HG02588 (cell line): ENCODE results near the gene TBX4.
A peak's percentile ranks its signal among the peaks of the same experiment; 100 is the strongest.
"Not testable (repeated sequence)": the region's sequence is repeated elsewhere in the genome, so short reads cannot be mapped to it uniquely, and the experiment has no call there.

Source experiments
- ATAC-seq: cut with Tn5 transposase; IDR thresholded peaks from one replicate; pipeline ENCODE4 v1.9.1; 2021; ENCODE audit warnings: mild to moderate bottlenecking, moderate library complexity; ENCODE audit not compliant: unreplicated experiment

The TBX4 gene

GRCh38 chr17:61427567-61427966, 24.7 kb upstream of the TBX4 start:
- ATAC-seq, result no peak

GRCh38 chr17:61429274-61429673, 22.9 kb upstream of the TBX4 start:
- ATAC-seq, result no peak

- ATAC-seq, result not testable (repeated sequence)
Measured at GRCh38 chr17:61429831-61430230, 22.4 kb upstream of the TBX4 start.

DNA sequence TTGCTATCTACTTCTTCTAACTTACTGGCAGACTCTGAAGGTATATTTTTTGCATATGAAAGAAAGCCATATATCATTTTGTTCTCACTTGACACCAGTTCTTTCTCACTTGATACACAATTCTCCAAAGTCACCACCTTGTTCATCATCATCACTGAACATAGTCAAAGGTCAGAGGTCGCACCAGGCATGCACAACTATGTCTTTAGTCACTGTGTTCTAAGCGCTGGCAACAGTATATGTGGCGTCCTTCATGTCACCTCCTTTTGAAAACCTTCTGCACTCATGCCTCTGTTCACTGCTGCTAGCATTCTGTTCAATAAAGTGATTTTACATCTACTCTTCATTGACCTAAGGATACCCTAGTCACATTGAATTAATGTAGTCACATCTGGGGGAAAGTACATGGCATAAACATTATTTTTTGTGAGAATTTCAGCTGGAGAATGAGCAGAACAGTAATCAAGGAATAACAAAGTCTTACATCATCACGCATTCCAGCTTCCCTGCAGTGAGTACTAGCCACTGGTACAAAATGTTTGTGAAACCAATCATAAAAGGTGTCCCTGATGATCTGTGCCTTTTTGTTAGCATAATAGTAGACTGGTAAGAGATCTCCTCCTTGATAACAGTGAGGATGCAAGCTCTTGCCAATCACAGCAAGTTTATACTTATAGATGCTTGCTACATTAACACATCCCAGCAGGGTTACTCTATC, 20.5 kb upstream of the TBX4 start:
- ATAC-seq, result no peak

DNA sequence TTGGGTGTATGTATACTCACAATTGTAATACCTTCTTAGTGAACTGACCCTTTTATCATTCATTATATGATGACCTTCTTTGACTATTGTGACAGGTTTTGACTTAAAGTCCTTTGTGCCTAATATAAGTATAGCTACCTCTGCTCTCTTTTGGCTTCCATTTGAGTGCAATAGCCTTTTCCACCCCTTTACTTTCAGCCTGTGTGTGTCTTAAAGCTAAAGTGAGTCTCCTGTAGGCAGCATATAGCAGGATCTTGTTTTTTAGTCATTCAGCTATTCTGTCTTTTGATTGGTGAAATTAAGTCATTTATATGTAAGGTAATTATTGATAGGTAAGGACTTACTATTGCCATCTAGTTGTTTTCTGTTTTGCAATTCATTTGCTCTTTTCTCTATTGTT, 15.9 kb upstream of the TBX4 start:
- no peak for ATAC-seq

DNA sequence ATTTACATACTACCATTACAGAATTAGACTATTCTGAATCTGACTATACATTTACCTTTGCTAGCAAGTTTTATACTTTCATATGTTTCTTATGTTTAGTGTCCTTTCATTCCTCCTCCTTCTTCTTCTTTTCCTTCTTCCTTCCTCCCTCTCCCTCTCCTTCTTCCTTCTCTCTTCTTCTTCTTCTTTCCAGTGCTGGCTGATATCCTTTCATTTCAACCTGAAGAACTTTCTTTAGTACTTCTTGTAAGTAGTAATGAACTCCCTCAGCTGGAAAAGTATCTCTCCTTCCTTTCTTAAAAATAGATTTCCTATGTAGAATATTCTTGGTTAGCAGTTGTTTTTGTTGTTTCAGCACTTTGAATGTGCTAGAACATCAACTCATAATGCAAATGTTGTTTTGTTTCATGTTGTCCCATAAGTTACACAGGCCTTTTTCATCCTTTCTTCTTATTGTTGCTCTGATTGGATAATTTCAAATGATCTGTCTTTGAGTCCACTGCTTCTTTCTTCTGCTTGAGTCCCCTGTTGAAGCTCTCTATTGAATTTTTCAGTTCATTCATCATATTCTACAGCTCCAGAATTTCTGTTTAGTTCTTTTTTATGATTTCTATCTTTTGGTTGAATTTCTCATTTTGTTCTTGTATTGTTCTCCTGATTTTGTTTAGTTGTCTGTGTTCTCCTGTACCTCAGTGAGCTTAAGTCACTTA, 15.1 kb upstream of the TBX4 start:
- no peak for ATAC-seq

DNA sequence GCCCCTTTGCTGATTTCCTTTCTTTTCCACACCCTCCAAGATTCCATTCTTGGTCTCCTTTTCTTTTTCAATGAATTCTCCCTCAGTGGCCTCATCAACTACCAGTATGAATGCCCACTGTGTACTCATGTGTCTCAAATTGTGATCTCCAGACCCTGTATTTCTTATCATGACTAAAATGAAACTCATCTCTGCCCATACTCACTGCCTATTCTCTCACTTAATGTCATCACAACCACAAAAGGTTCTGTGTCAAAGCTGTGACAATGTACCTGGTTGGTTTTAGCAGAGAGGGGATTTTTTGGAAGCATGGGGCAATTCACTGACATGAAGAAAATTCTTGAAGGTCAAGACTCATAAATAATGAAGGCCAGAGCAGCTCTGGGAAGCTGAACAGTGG, 11.5 kb upstream of the TBX4 start:
- peak; percentile 57 for ATAC-seq

DNA sequence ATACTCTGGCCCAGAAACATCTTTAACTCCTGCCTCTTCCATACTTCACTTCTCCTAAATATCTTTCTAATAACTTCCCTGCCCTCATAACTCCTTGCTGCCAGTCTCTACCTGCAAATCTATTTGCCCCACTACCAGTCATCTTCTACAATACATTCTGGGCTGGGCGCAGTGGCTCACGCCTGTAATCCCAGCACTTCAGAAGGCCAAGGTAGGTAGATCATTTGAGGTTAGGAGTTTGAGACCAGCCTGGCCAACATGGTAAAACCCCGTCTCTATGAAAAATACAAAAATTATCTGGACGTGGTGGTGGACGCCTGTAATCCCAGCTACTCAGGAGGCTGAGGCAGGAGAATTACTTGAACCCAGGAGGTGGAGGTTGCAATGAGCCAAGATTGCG, 10.7 kb upstream of the TBX4 start:
- ATAC-seq, result not testable (repeated sequence)

- ATAC-seq, result no peak
Measured at GRCh38 chr17:61442136-61442775, 10.0 kb upstream of the TBX4 start.

GRCh38 chr17:61442878-61443474, 9.2 kb upstream of the TBX4 start:
- ATAC-seq, result no peak

DNA sequence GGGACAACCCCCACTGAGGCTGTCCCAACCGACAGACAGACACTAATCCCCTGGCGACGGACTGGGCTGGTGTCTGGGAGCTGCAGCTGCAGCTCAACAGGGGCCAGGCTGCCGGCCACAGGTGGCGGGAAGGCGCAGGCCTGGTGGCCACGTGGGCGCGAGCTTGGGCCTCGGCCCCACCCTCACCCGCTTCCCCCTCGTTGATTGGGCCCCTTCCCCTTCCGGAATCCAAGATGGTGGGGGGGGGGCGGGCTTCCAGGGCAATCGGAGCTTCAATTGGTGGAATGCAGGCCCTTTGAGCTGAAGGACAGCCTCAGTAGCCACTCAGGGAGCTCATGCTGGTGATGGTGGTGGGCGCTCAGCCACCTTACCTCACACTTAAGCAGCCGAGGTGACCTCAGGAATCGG, 8.7 kb upstream of the TBX4 start:
- ATAC-seq, result no peak

- ATAC-seq, result no peak
Measured at GRCh38 chr17:61444075-61444474, 8.1 kb upstream of the TBX4 start.

DNA sequence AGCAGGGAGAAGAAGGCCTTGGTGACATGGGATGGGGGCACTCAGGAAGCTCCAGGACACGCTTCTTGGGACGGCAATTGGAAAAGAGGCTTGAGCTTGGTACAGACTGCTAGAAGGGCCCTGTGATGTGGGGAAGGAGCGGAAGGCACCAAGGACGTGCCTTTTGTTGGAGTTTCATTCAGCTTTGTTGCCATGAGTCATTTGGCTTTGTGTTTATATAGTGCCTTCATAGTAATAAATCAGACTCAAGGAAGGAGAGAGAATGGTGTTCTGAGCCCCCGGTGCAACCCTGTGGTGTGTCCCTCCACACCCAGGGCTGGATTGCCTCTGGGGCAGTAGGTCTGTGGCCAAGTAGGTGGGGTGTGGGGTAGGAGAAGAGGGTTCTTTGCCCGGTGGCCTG, 7.4 kb upstream of the TBX4 start:
- no peak for ATAC-seq

DNA sequence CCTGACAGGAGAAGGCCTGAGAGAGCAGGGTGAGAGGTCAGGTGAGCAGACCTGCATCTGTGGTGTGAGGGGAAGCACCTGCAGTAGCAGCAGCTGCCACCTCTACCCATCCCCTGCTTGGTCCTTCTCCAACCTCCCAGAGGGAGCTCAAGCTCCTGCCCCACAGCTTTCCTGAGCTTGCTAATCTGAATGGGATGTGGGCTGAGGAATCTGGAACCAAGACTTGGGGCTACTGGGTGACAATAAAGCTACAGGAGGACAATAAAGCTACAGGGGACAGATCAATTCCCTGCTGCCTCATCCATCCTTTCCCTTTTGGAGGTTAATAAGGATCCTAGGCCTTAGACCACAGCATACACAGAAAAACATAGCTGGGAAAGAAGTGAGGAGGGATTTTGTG, 4.9 kb upstream of the TBX4 start:
- no peak for ATAC-seq

GRCh38 chr17:61448042-61448441, 4.2 kb upstream of the TBX4 start:
- ATAC-seq, result no peak

DNA sequence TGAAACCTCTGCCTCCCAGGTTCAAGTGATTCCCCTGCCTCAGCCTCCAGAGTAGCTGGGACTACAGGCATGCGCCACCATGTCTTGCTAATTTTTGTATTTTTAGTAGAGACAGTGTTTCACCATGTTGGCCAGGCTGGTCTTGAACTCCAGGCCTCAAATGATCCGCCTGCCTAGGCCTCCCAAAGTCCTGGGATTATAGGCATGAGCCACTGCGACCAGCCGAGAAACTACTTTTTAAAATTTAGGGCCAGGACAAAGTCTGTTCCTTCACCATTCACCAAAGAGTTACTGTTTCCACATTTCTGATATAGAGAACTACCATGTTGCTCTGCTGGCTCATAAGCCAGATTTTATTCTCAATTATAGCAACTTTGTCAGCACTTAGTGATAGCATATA, 3.1 kb upstream of the TBX4 start:
- not testable (repeated sequence) for ATAC-seq

- no peak for ATAC-seq
Measured at GRCh38 chr17:61449707-61450640, 2.2 kb upstream of the TBX4 start.

- ATAC-seq, result no peak
Measured at GRCh38 chr17:61450641-61451537, 1.3 kb upstream of the TBX4 start.

GRCh38 chr17:61451538-61452300, 503 bp upstream of the TBX4 start:
- ATAC-seq, result no peak
